Rectal smooth muscle tissue (tissue), 1 donor: ENCODE measurements around the gene CACNG5.

Experiments used
- H3K27ac ChIP-seq: one replicate; pipeline ENCODE4 v1.7.0; 2013; ENCODE audit warnings: low read depth, low read length, inconsistent platforms
- H3K27me3 ChIP-seq: one replicate; pipeline ENCODE4 v1.7.0; 2013; ENCODE audit warnings: low read length; ENCODE audit not compliant: control insufficient read depth, insufficient read depth
- H3K36me3 ChIP-seq: one replicate; pipeline ENCODE4 v1.7.0; 2013; ENCODE audit warnings: low read length; ENCODE audit not compliant: control insufficient read depth, insufficient read depth
- H3K4me1 ChIP-seq: one replicate; pipeline ENCODE4 v1.7.0; 2013; ENCODE audit warnings: low read length; ENCODE audit not compliant: control insufficient read depth, insufficient read depth
- H3K4me3 ChIP-seq: one replicate; pipeline ENCODE4 v1.7.0; 2013; ENCODE audit warnings: low read length
- H3K9ac ChIP-seq: one replicate; pipeline ENCODE4 v1.7.0; 2013; ENCODE audit warnings: low read length

CACNG5 gene

GRCh38 chr17:66860204-66860603 lies 25.3 kb downstream of the CACNG5 start:
- H3K9ac ChIP-seq, result no peak overlapping the region
- H3K4me1 ChIP-seq, result no peaks in the 10 kb centered on the region
- H3K36me3 ChIP-seq, result no peaks in the 10 kb centered on the region
- H3K27ac ChIP-seq, result no peak overlapping the region
- no peaks in the 10 kb centered on the region for H3K27me3 ChIP-seq
- no peak overlapping the region for H3K4me3 ChIP-seq

- Histone ChIP-seq H3K27ac (no peak overlapping the region), H3K9ac (no peak overlapping the region), H3K4me1 (no peaks in the 10 kb centered on the region), H3K27me3 (no peaks in the 10 kb centered on the region), H3K4me3 (no peak overlapping the region), H3K36me3 (no peaks in the 10 kb centered on the region)
Measured at GRCh38 chr17:66863820-66864219, 28.9 kb downstream of the CACNG5 start.

- Histone ChIP-seq H3K27ac (no peak overlapping the region), H3K27me3 (no peaks in the 10 kb centered on the region), H3K36me3 (no peaks in the 10 kb centered on the region)
Measured at GRCh38 chr17:66865151-66865550, 30.2 kb downstream of the CACNG5 start.

GRCh38 chr17:66873962-66874361 lies 39.0 kb downstream of the CACNG5 start:
- Histone ChIP-seq H3K27me3 (peaks cover 3% of the 10 kb centered on the region), H3K9ac (no peak overlapping the region), H3K27ac (no peak overlapping the region), H3K36me3 (no peaks in the 10 kb centered on the region), H3K4me3 (no peak overlapping the region), H3K4me1 (no peaks in the 10 kb centered on the region)

More at GRCh38 chr17:66865151-66865550, 30.2 kb downstream of the CACNG5 start:
- H3K9ac ChIP-seq, result no peak overlapping the region
- H3K4me3 ChIP-seq, result no peak overlapping the region
- H3K4me1 ChIP-seq, result no peaks in the 10 kb centered on the region

GRCh38 chr17:66884931-66885330 lies 50.0 kb downstream of the CACNG5 start:
- H3K9ac ChIP-seq, result no peak overlapping the region
- H3K4me1 ChIP-seq, result no peaks in the 10 kb centered on the region
- H3K4me3 ChIP-seq, result no peak overlapping the region
- no peaks in the 10 kb centered on the region for H3K36me3 ChIP-seq
- H3K27ac ChIP-seq, result no peak overlapping the region
- no peaks in the 10 kb centered on the region for H3K27me3 ChIP-seq

GRCh38 chr17:66885417-66885816 lies 50.5 kb downstream of the CACNG5 start:
- H3K4me3 ChIP-seq, result no peak overlapping the region
- no peaks in the 10 kb centered on the region for H3K4me1 ChIP-seq
- no peak overlapping the region for H3K9ac ChIP-seq
- no peaks in the 10 kb centered on the region for H3K27me3 ChIP-seq
- no peaks in the 10 kb centered on the region for H3K36me3 ChIP-seq
- H3K27ac ChIP-seq, result no peak overlapping the region

- Histone ChIP-seq H3K4me1 (no peaks in the 10 kb centered on the region), H3K36me3 (no peaks in the 10 kb centered on the region), H3K9ac (no peak overlapping the region), H3K27me3 (no peaks in the 10 kb centered on the region), H3K27ac (no peak overlapping the region), H3K4me3 (no peak overlapping the region)
Measured at GRCh38 chr17:66889480-66890230, 54.7 kb downstream of the CACNG5 start.

- Histone ChIP-seq H3K27ac (no peak overlapping the region), H3K4me3 (no peak overlapping the region), H3K36me3 (no peaks in the 10 kb centered on the region), H3K9ac (no peak overlapping the region), H3K4me1 (no peaks in the 10 kb centered on the region), H3K27me3 (no peaks in the 10 kb centered on the region)
Measured at GRCh38 chr17:66892246-66892645, 57.3 kb downstream of the CACNG5 start.

GRCh38 chr17:66893382-66893781 lies 58.5 kb downstream of the CACNG5 start:
- Histone ChIP-seq H3K27me3 (no peaks in the 10 kb centered on the region), H3K4me1 (no peaks in the 10 kb centered on the region), H3K36me3 (no peaks in the 10 kb centered on the region), H3K4me3 (no peak overlapping the region), H3K9ac (no peak overlapping the region), H3K27ac (no peak overlapping the region)

- Histone ChIP-seq H3K27ac (no peak overlapping the region), H3K4me3 (no peak overlapping the region), H3K27me3 (no peaks in the 10 kb centered on the region), H3K36me3 (no peaks in the 10 kb centered on the region), H3K4me1 (no peaks in the 10 kb centered on the region), H3K9ac (no peak overlapping the region)
Measured at GRCh38 chr17:66893863-66894262, 58.9 kb downstream of the CACNG5 start.

- Histone ChIP-seq H3K27me3 (no peaks in the 10 kb centered on the region), H3K4me1 (no peaks in the 10 kb centered on the region), H3K27ac (no peak overlapping the region), H3K4me3 (no peak overlapping the region), H3K9ac (no peak overlapping the region), H3K36me3 (no peaks in the 10 kb centered on the region)
Measured at GRCh38 chr17:66897141-66897540, 62.2 kb downstream of the CACNG5 start.

GRCh38 chr17:66898536-66898935 lies 63.6 kb downstream of the CACNG5 start:
- H3K36me3 ChIP-seq, result no peaks in the 10 kb centered on the region
- no peaks in the 10 kb centered on the region for H3K27me3 ChIP-seq
- no peak overlapping the region for H3K27ac ChIP-seq
- no peaks in the 10 kb centered on the region for H3K4me1 ChIP-seq
- no peak overlapping the region for H3K9ac ChIP-seq
- H3K4me3 ChIP-seq, result no peak overlapping the region
